ENCODE data around the gene GALE. TPM values are rescaled to one million over a fixed set of nuclear protein-coding genes. Genes with fewer than 3 reads are reported as not detected.

Gene GALE
- total and polyA plus RNA-seq, 2 of the 13 experiments (the other 11 are each of a cell fraction or from before 2014, with no cell fraction given), result 85.2 to 88.4 TPM

GRCh38 chr1:23791516-23792047, 9.0 kb downstream of the GALE start (continued):
- TF ChIP-seq SNAPC2 (CRISPR knock-in tag; IDR thresholded peaks at IDR 0.05), result 0 out of 2 replicates have a peak, but pooled peaks have one; percentile 11
- peak; percentile 37 for TF ChIP-seq POLR2G (IDR thresholded peaks at IDR 0.05; ENCODE audit: low read depth, low read length)
- no peak for TF ChIP-seq ZSCAN20 (CRISPR knock-in tag; IDR thresholded peaks at IDR 0.05; ENCODE audit: borderline replicate concordance)
- TF ChIP-seq TAF1 (CRISPR knock-in tag; IDR thresholded peaks at IDR 0.05), result 0 out of 2 replicates have a peak, but pooled peaks have one; percentile 32

- Histone ChIP-seq H3K27ac (ENCODE audit: extremely low read length, insufficient read depth, low read length) (peak within 1 kb of the TSS; percentile 69), H3K9ac (ENCODE audit: insufficient read depth, low read depth, low read length) (peak within 1 kb of the TSS; percentile 88), H3K79me2 (ENCODE audit: insufficient read depth, low read length) (peaks cover 22% of the 10 kb centered on the region), H3K4me1 (ENCODE audit: insufficient read depth, low read length) (peaks cover 34% of the 10 kb centered on the region), H3K4me3 (replicated peaks in 1 of 3; ENCODE audit: insufficient read depth in 1 of 3, low read depth in 2 of 3, low read length in 3 of 3) (peak within 1 kb of the TSS; percentile 88 to 98 (median 97)), H3K27me3 (ENCODE audit: control insufficient read depth in 1 of 2, insufficient read depth in 2 of 2, low read length in 2 of 2) (no peaks in the 10 kb centered on the region; a peak in 1 of 5 replicates), H2AFZ (ENCODE audit: low read length) (no peak within 1 kb of the TSS), H3K4me2 (ENCODE audit: low read depth, low read length) (peak within 1 kb of the TSS; percentile 99), H3K36me3 (replicated peaks in 1 of 2; ENCODE audit: control insufficient read depth in 1 of 2, insufficient read depth in 2 of 2, low read length in 2 of 2) (peaks cover 20 to 45% of the 10 kb centered on the region in 2 experiments), H4K20me1 (ENCODE audit: insufficient read depth, low read length) (peaks cover 4% of the 10 kb centered on the region; the same call in 1 of the 2 replicates), H3K9me3 (ENCODE audit: low read length) (no peaks in the 10 kb centered on the region)
- POLR2A ChIA-PET, result interaction anchor here (0.7 to 4.5 kb wide), 10 partner anchors 10 to 231 kb away, joined by 3 to 101 read pairs (median 6); partner anchors contain the start of genes ELOA, GALE, HMGCL and PITHD1
- peak; percentile 85 for DNase-seq (ENCODE audit: low spot score)
- peak; percentile 86 for ATAC-seq
- intact Hi-C loops (cut with micrococcal nuclease; ENCODE audit: unreplicated experiment), result loop anchor here (1.0 kb wide), 1 partner anchor 9 kb away; the partner anchor contains the start of gene GALE
- no TSS peak for BruUV-seq (replicated peaks)
- 1% methylated on average over 37 of the region's 47 CpGs for WGBS (ENCODE audit: low lambda C conversion rate)
- FAIRE-seq, result no peak
- CTCF ChIA-PET (ENCODE audit: low intra/inter-chr PET ratio, low total read pairs), result no interaction called here
- in situ Hi-C loops (cut with HindIII; ENCODE audit: extremely low pct_ligation_motif_present, low pct_unique_long_range_greater_than_20kb), result no loop called here
- TF ChIP-seq ZBTB21 (CRISPR knock-in tag; IDR thresholded peaks at IDR 0.05), result no peak
- no peak for TF ChIP-seq ZNF382 (CRISPR knock-in tag; IDR thresholded peaks at IDR 0.05; ENCODE audit: borderline replicate concordance)
- no peak for TF ChIP-seq HOXD1 (CRISPR knock-in tag; IDR thresholded peaks at IDR 0.05)
- TF ChIP-seq ZFP36 (IDR thresholded peaks at IDR 0.05; ENCODE audit: borderline replicate concordance, low read depth, low read length, partially characterized antibody), result no peak
- peak; percentile 86 for TF ChIP-seq ZBTB40 (IDR thresholded peaks at IDR 0.05)
- TF ChIP-seq ZBTB40 (CRISPR knock-in tag; IDR thresholded peaks at IDR 0.05), result no peak; the same call in 1 of the 2 replicates
These were observed 9.6 kb downstream of the GALE start, which contains the start of gene LYPLA2 for GRCh38 chr1:23790696-23791515. Gene LYPLA2, plus strand, starts transcription at chr1:23791145. Its CDS starts 1,538 bp downstream, at chr1:23792683.
